ENCODE data around the gene LRRC8B.

DNA sequence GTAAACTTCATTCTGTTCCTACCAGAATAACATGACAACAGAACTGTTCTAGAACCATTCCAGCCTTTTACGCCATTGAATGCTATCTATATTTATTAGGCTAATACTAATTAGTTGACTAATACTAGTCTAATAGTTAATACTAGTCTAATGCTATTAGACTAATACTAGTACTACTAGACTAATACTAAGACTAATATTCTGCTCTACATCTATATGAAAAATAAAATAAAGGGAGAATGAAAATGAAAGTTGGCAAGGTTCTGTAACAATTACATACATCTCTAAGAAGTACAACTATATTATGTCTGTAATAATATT is 40.9 kb upstream of the LRRC8B start:
- TF ChIP-seq, protein P1, sequence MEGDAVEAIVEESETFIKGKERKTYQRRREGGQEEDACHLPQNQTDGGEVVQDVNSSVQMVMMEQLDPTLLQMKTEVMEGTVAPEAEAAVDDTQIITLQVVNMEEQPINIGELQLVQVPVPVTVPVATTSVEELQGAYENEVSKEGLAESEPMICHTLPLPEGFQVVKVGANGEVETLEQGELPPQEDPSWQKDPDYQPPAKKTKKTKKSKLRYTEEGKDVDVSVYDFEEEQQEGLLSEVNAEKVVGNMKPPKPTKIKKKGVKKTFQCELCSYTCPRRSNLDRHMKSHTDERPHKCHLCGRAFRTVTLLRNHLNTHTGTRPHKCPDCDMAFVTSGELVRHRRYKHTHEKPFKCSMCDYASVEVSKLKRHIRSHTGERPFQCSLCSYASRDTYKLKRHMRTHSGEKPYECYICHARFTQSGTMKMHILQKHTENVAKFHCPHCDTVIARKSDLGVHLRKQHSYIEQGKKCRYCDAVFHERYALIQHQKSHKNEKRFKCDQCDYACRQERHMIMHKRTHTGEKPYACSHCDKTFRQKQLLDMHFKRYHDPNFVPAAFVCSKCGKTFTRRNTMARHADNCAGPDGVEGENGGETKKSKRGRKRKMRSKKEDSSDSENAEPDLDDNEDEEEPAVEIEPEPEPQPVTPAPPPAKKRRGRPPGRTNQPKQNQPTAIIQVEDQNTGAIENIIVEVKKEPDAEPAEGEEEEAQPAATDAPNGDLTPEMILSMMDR (conservative IDR thresholded peaks at IDR 0.05 in 1 of 2, IDR thresholded peaks at IDR 0.05 in 1 of 2; ENCODE audit: low read depth in 1 of 2, low read length in 2 of 2), result no peak
- TF ChIP-seq EZH2 (IDR thresholded peaks at IDR 0.05; ENCODE audit: low read length, missing control alignments), result no peak

Data from fibroblast of lung (primary cell).